SK-N-MC (cell line): ENCODE data around the gene TMEM163.

Experiments
- DNase-seq: peaks from one replicate; pipeline ENCODE4 v3.0.0-alpha.2; 2011; ENCODE audit warnings: low read depth, low spot score
- H3K27ac ChIP-seq: fragments of 200-600 bp; sonication (generic); 2 replicates; pipeline ENCODE4 v1.5.1; 2016; ENCODE audit warnings: mixed run types
- H3K36me3 ChIP-seq: fragments of 200-600 bp; sonication (generic); 2 replicates; pipeline ENCODE4 v1.6.1; 2017; ENCODE audit warnings: antibody characterized with exemption, low read length, mixed read lengths; ENCODE audit not compliant: insufficient read depth
- H3K4me3 ChIP-seq: fragments of 200-600 bp; sonication (generic); 2 replicates; pipeline ENCODE4 v1.5.1; 2016
- H3K9ac ChIP-seq: fragments of 200-600 bp; sonication (generic); 2 replicates; pipeline ENCODE4 v1.8.0; 2017; ENCODE audit warnings: mixed run types, mixed read lengths; ENCODE audit not compliant: insufficient read length
- H3K9me3 ChIP-seq: fragments of 200-600 bp; sonication (generic); 2 replicates; pipeline ENCODE4 v1.6.1; 2017; ENCODE audit warnings: low read depth, mild to moderate bottlenecking, antibody characterized with exemption, low read length, moderate library complexity, mixed read lengths
- EZH2 ChIP-seq: fragments of 200-600 bp; sonication (generic); IDR thresholded peaks from one replicate; pipeline ENCODE4 v1.6.1; 2017; ENCODE audit warnings: antibody characterized with exemption
- FOXP2 ChIP-seq: optimal IDR thresholded peaks from 2 replicates; pipeline ENCODE3; 2011; ENCODE audit warnings: mild to moderate bottlenecking, moderate library complexity; ENCODE audit not compliant: insufficient read depth; ENCODE audit errors: extremely low read length, control extremely low read depth
- POLR2AphosphoS5 ChIP-seq: IDR thresholded peaks from 2 replicates; pipeline ENCODE4 v1.6.1; 2012; ENCODE audit warnings: mild to moderate bottlenecking, low read depth, low read length, borderline replicate concordance

The TMEM163 gene

GRCh38 chr2:134745546-134745945 lies 26.7 kb upstream of the TMEM163 start:
- TF ChIP-seq POLR2AphosphoS5: no peak
- TF ChIP-seq FOXP2: no peak
- TF ChIP-seq EZH2: no peak
- Histone ChIP-seq H3K4me3 (no peak overlapping the region), H3K9me3 (no peaks in the 10 kb centered on the region), H3K27ac (no peak overlapping the region), H3K9ac (no peak overlapping the region), H3K36me3 (no peaks in the 10 kb centered on the region)
- no peak for DNase-seq

- no peaks in the 10 kb centered on the region for H3K9me3 ChIP-seq
- H3K36me3 ChIP-seq: no peaks in the 10 kb centered on the region
- H3K4me3 ChIP-seq: no peak overlapping the region
- no peak overlapping the region for H3K27ac ChIP-seq
- TF ChIP-seq FOXP2 (no peak), POLR2AphosphoS5 (no peak), EZH2 (no peak)
- no peak for DNase-seq
- H3K9ac ChIP-seq: no peak overlapping the region
Measured at GRCh38 chr2:134745023-134745422, 26.2 kb upstream of the TMEM163 start.

- TF ChIP-seq POLR2AphosphoS5 (no peak), FOXP2 (no peak), EZH2 (no peak)
- H3K36me3 ChIP-seq: no peaks in the 10 kb centered on the region
- no peak overlapping the region for H3K4me3 ChIP-seq
- no peak overlapping the region for H3K27ac ChIP-seq
- no peak overlapping the region for H3K9ac ChIP-seq
- no peaks in the 10 kb centered on the region for H3K9me3 ChIP-seq
- DNase-seq: no peak
Measured at GRCh38 chr2:134739879-134740301, 21.1 kb upstream of the TMEM163 start.

- H3K9me3 ChIP-seq: no peaks in the 10 kb centered on the region
- H3K36me3 ChIP-seq: no peaks in the 10 kb centered on the region
- TF ChIP-seq EZH2 (no peak), FOXP2 (no peak), POLR2AphosphoS5 (no peak)
- DNase-seq: no peak
- no peak overlapping the region for H3K9ac ChIP-seq
- H3K27ac ChIP-seq: no peak overlapping the region
- H3K4me3 ChIP-seq: no peak overlapping the region
Measured at GRCh38 chr2:134739236-134739878, 20.6 kb upstream of the TMEM163 start.

GRCh38 chr2:134738141-134738870 lies 19.5 kb upstream of the TMEM163 start:
- no peak overlapping the region for H3K9ac ChIP-seq
- no peak overlapping the region for H3K27ac ChIP-seq

GRCh38 chr2:134737671-134738070 lies 18.9 kb upstream of the TMEM163 start:
- DNase-seq: no peak
- Histone ChIP-seq H3K27ac (no peak overlapping the region), H3K4me3 (no peak overlapping the region), H3K36me3 (no peaks in the 10 kb centered on the region), H3K9ac (no peak overlapping the region), H3K9me3 (no peaks in the 10 kb centered on the region)
- TF ChIP-seq FOXP2 (no peak), EZH2 (no peak), POLR2AphosphoS5 (no peak)

More at GRCh38 chr2:134738141-134738870, 19.5 kb upstream of the TMEM163 start:
- TF ChIP-seq FOXP2 (no peak), EZH2 (no peak), POLR2AphosphoS5 (no peak)
- Histone ChIP-seq H3K4me3 (no peak overlapping the region), H3K36me3 (no peaks in the 10 kb centered on the region), H3K9me3 (no peaks in the 10 kb centered on the region)
- no peak for DNase-seq

- TF ChIP-seq FOXP2: no peak
- no peak for TF ChIP-seq POLR2AphosphoS5
- TF ChIP-seq EZH2: no peak
- H3K9me3 ChIP-seq: no peaks in the 10 kb centered on the region
- DNase-seq: no peak
- H3K4me3 ChIP-seq: no peak overlapping the region
- H3K27ac ChIP-seq: no peak overlapping the region
- H3K9ac ChIP-seq: no peak overlapping the region
- no peaks in the 10 kb centered on the region for H3K36me3 ChIP-seq
Measured at GRCh38 chr2:134736167-134736880, 17.5 kb upstream of the TMEM163 start.

- H3K4me3 ChIP-seq: no peak overlapping the region
- TF ChIP-seq POLR2AphosphoS5 (no peak), EZH2 (no peak), FOXP2 (no peak)
- no peaks in the 10 kb centered on the region for H3K36me3 ChIP-seq
- no peaks in the 10 kb centered on the region for H3K9me3 ChIP-seq
- no peak for DNase-seq
- H3K9ac ChIP-seq: no peak overlapping the region
- no peak overlapping the region for H3K27ac ChIP-seq
Measured at GRCh38 chr2:134728163-134728562, 9.4 kb upstream of the TMEM163 start.

- no peak for TF ChIP-seq EZH2
- TF ChIP-seq POLR2AphosphoS5: no peak
- no peak for TF ChIP-seq FOXP2
- H3K9ac ChIP-seq: no peak overlapping the region
- no peaks in the 10 kb centered on the region for H3K9me3 ChIP-seq
- H3K4me3 ChIP-seq: no peak overlapping the region
- H3K27ac ChIP-seq: no peak overlapping the region
- DNase-seq: no peak
- no peaks in the 10 kb centered on the region for H3K36me3 ChIP-seq
Measured at GRCh38 chr2:134727385-134727784, 8.6 kb upstream of the TMEM163 start.
